GM18507 (cell line): ENCODE results near the gene LYSMD3.
A peak's percentile ranks its signal among the peaks of the same experiment; 100 is the strongest.

ENCODE experiments used
- DNase-seq: peaks from one replicate; pipeline ENCODE4 v3.0.0; 2011; ENCODE audit warnings: low read depth; ENCODE audit not compliant: insufficient read length; ENCODE audit errors: extremely low spot score
- FAIRE-seq: peaks from 2 replicates; lab custom pipeline; 2011; peaks lifted over from hg19 to GRCh38; lab: Jason Lieb, UNC

Gene LYSMD3

GRCh38 chr5:90549729-90550275 is 20.4 kb upstream of the LYSMD3 start:
- FAIRE-seq, result no peak
- DNase-seq, result no peak

DNA sequence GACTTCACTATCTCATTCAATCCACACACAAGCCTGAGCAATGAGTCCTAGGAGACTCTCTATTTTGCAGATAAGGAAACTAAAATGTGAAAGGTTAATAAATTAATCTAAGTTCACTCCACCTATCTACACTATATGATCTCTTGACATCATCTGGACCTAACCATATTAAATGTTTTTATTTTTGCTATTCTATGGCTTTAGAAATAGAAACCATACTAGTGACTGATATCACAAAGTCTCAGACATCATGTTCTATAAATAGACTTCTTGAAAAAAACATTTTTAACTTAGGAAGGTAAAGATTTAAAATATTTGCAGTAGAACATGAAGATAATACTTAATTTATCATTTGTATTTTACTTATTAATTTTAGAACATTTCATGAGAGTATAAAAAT is 19.8 kb upstream of the LYSMD3 start:
- no peak for FAIRE-seq
- DNase-seq, result no peak

- no peak for FAIRE-seq
- no peak for DNase-seq
These were observed 18.7 kb upstream of the LYSMD3 start for GRCh38 chr5:90548069-90548593.

GRCh38 chr5:90547072-90547536 is 17.7 kb upstream of the LYSMD3 start:
- DNase-seq (no peak), FAIRE-seq (no peak)

DNA sequence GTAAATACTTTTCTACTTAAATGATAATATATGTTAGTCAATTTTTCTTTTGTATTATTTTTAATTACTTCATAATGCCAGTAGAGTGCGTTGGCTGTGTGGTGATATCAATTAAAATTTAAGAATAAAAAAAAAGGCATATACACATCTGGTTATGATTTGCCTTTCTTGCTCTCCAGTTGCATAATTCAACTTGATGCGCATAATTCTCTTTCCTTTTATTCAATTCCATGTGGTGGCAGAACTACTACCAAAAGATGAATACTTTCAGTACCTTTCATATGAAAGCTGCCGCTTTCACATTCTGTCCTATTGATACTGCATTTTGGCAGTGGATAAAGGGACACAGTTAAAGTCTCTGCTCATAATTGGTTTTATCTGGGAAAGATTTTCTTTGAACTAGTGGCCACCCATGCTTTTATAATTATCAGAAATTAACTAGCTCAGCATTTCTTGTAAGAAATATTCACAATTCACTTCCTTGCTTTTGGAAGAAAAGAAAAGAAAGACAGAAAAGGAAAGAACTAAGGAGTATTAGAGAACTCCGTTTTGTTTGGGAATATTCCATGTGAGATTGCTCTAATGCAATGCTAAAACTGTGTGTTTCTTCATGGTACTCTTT is 16.9 kb upstream of the LYSMD3 start:
- no peak for FAIRE-seq
- DNase-seq, result no peak

GRCh38 chr5:90545511-90545910 is 16.1 kb upstream of the LYSMD3 start:
- FAIRE-seq, result no peak
- no peak for DNase-seq

- DNase-seq, result no peak
- no peak for FAIRE-seq
These were observed 13.6 kb upstream of the LYSMD3 start for GRCh38 chr5:90542827-90543519.

DNA sequence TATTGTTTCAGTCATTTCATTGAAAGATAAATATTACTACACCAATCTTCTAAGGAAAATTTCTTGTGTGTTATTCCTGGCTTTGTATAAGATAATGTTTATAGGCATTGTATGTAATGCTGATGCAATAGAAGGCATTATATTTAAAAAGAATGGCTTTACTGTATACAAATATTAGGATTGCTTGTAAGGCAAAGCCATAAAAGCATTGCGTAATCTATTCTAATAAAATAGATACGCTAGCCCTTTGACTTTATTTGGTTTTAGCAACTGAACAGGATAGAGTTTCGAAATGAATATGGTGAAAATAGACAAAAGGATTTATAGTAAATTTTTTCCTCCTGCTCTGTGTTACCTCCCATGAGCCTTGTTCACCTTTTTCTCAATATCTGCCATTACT is 5.5 kb upstream of the LYSMD3 start:
- DNase-seq (no peak), FAIRE-seq (no peak)

DNA sequence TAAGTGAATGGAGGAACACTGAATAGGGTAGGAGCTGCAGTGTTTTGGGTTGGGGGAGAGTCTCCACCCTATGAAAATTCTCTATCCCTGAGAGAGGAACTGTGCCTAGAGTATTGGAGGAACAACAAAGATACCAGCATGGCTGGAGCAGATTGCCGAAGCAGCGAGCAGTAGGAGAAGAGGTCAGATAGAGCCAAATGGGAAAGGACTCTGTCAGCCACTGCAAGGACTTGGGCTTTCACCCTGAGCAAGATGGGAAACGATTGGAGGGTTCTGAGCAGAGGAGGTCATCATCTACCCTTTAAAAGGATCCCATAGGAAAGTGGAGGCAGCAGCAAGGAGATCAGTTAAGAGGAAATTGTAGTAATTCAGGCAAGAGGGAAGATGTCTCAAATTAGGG is 4.4 kb upstream of the LYSMD3 start:
- DNase-seq (no peak), FAIRE-seq (no peak)

GRCh38 chr5:90530736-90531487 is 1.5 kb upstream of the LYSMD3 start:
- DNase-seq (no peak), FAIRE-seq (no peak)

GRCh38 chr5:90529939-90530677 is 724 bp upstream of the LYSMD3 start:
- peak; percentile 30 for DNase-seq
- no peak for FAIRE-seq

DNA sequence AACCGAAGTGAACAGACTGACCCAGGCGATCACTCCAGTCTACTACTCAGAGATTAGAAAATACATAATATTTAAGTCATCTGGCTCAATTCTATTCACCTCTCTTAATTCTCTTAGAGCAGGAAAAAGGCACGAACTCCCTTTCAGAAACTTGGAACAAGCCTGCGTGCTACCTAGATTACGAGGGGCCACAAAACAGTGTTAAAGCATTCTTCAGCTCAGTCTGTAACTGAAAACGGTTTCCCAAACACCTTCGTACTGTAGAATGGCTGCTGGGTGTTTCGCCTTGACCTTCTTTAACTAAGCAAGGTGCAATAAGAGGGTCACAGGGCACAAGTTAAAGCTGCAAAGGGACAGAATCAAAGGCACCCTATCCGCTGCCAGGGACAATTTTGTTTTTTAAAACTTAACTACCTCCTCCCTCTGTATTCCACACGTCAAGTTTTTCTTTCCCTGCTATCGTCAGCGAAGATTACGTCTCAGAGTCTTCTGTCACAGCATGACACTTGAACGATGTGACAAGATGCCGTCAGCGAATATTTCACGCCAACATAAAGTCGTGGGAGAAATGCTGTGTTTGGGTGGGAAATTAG is 687 bp downstream of the LYSMD3 start:
- no peak for DNase-seq
- peak; percentile 33 for FAIRE-seq

DNA sequence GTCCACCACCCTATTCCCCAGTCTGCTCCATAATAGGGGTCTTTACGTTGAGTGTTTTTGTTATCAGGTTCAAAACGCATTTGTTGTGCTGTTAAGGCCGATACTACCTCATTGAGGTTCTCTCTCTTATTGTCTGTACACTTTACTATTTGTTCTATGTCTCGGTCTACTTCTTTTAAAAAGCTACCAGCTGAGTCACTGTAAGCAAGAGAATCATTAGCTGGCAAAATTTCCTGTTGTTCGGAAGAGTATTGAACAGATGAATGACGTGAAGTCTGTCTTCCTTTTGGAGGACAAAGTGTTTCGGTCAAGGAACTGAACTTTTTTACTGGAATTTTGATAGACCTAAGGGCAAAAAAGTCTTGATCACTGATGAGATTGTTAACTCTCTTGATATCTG is 10.3 kb downstream of the LYSMD3 start:
- FAIRE-seq, result no peak

GRCh38 chr5:90518661-90519060 is 10.7 kb downstream of the LYSMD3 start:
- FAIRE-seq (no peak), DNase-seq (no peak)

More for the DNA sequence above, 10.3 kb downstream of the LYSMD3 start:
- DNase-seq, result no peak

DNA sequence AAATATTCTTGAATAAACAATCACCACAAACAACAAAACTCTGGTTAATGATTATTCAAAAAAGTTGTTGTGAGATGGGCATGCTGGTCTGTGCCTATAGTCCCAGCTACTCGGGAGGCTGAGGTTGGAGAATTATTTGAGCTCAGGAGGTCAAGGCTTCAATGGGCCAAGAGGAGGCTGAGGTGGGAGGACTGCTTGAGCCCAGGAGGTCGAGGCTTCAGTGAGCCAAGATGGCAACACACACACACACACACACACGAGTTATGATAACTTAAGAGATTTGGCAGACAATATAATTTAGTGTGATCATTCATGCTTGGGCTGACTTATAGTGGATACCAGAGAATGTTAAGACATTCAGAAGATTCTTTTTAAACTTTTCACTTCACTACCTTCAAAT is 14.9 kb downstream of the LYSMD3 start:
- DNase-seq (no peak), FAIRE-seq (no peak)

DNA sequence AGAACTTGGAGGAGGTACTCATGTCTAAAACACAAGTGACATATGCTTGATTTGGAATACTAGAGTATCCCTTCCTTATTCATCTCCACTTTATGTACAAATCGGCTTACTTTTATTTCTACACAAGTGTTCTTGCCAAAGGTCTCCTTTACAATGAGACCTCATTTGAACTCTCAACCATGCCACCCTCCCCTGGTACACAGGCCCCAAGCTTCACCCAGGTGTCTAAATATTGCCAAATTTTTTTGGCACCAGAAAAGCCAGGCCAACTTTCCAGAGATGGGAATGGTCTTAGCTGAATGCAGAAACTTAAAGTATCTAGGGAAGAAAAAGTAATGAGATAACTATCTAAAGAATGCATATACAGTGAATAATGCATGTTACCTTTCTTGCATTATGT is 18.9 kb downstream of the LYSMD3 start:
- DNase-seq, result no peak
- FAIRE-seq, result no peak

- FAIRE-seq (no peak), DNase-seq (no peak)
These were observed 23.2 kb downstream of the LYSMD3 start for GRCh38 chr5:90506221-90506620.

DNA sequence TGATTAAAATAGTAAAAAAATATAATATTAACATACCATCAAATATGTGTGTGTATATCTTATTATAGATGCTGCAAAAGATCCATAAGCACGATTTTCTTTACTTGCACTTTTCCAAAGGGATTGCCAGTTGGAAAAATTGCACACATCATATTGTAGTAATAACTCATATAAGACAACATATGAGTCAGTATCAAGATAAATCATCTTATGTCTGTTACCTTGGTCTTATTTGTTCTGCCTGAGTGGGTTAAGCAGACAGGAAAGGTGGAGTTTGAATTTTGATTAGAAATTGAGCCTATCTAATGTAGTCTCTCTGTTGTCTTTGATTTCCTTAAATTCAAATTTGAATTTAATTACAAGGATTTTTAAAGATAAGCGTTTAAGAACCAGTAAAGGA is 24.6 kb downstream of the LYSMD3 start:
- FAIRE-seq, result no peak
- no peak for DNase-seq

GRCh38 chr5:90503596-90503995 is 25.8 kb downstream of the LYSMD3 start:
- FAIRE-seq, result no peak
- DNase-seq, result no peak
